HepG2 (cell line): Measurements from ENCODE around the gene HDAC4. TPM values are rescaled to one million over a fixed set of nuclear protein-coding genes. Genes with fewer than 3 reads are reported as not detected.

Source experiments
- ATAC-seq: fragments of 200-7000 bp; cut with Tn5 transposase; 3 replicates; pipeline ENCODE4 v1.9.1; 2020; ENCODE audit warnings: mild to moderate bottlenecking, moderate library complexity
- BruUV-seq: library from RNA; stranded (reverse); fragments of 400-500 nt; replicated peaks from 2 replicates; lab custom pipeline; 2021; lab: Mats Ljungman, UMichigan
- CTCF ChIA-PET: fragments of 300-600 bp; formaldehyde crosslinking; extraction: SDS; loops from one replicate; lab custom pipeline; 2021; ENCODE audit warnings: low total read pairs, inconsistent platforms, low intra/inter-chr PET ratio; lab: Yijun Ruan, JAX
- POLR2A ChIA-PET: fragments of 350-600 bp; sonication (Branson Sonifier 250); formaldehyde crosslinking; loops from one replicate; lab custom pipeline; 2020; ENCODE audit warnings: antibody characterized with exemption, inconsistent platforms; lab: Yijun Ruan, JAX
- DNase-seq: peaks from one replicate; pipeline ENCODE4 v3.0.0-alpha.2; 2015; ENCODE audit warnings: low spot score
- FAIRE-seq: peaks from 3 replicates; lab custom pipeline; 2011; peaks lifted over from hg19 to GRCh38; lab: Jason Lieb, UNC
- H2AFZ ChIP-seq: one replicate; pipeline ENCODE4 v1.6.1; 2011; ENCODE audit warnings: low read length, inconsistent platforms
- H3K27ac ChIP-seq: fragments of 300-600 bp; 3 replicates; pipeline ENCODE4 v1.8.0; 2011; ENCODE audit warnings: mixed run types, mild to moderate bottlenecking, mixed read lengths, low read length, inconsistent platforms; ENCODE audit not compliant: insufficient read depth; ENCODE audit errors: extremely low read length
- H3K27me3 ChIP-seq, 2 experiments: fragments of 200-600 bp in 1 of 2; 2 replicates in 1 of 2; 3 replicates in 1 of 2; pipeline versions ENCODE4 v1.6.0 to v1.8.0; 2011; ENCODE audit warnings: low read length in 2 of 2, mild to moderate bottlenecking in 2 of 2, moderate library complexity in 2 of 2, inconsistent platforms in 1 of 2; ENCODE audit not compliant: insufficient read depth in 2 of 2, control insufficient read depth in 1 of 2
- H3K36me3 ChIP-seq, 2 experiments: fragments of 200-600 bp in 1 of 2; replicated peaks in 1 of 2; 2 replicates in 1 of 2; 3 replicates in 1 of 2; pipeline versions ENCODE4 v1.5.1 to v1.8.0; 2011; ENCODE audit warnings: low read length in 2 of 2, inconsistent platforms in 1 of 2; ENCODE audit not compliant: insufficient read depth in 2 of 2, control insufficient read depth in 1 of 2
- H3K4me1 ChIP-seq: 2 replicates; pipeline ENCODE4 v1.5.1; 2012; ENCODE audit warnings: low read length, inconsistent platforms; ENCODE audit not compliant: insufficient read depth
- H3K4me2 ChIP-seq: 2 replicates; pipeline ENCODE4 v1.6.0; 2011; ENCODE audit warnings: low read depth, low read length, inconsistent platforms
- H3K4me3 ChIP-seq, 3 experiments: fragments of 200-600 bp in 1 of 3; sonication (generic), shearing (Covaris generic) in 1 of 3; replicated peaks in 1 of 3; 2 replicates each; pipeline ENCODE4 v1.5.1; 2011 to 2016; ENCODE audit warnings: low read length in 3 of 3, inconsistent platforms in 2 of 3, low read depth in 2 of 3, mild to moderate bottlenecking in 2 of 3, control low read depth in 1 of 3, mixed read lengths in 1 of 3; ENCODE audit not compliant: insufficient read depth in 1 of 3
- H3K79me2 ChIP-seq: one replicate; pipeline ENCODE4 v1.6.1; 2011; ENCODE audit warnings: low read length, inconsistent platforms; ENCODE audit not compliant: insufficient read depth
- H3K9ac ChIP-seq: 2 replicates; pipeline ENCODE4 v1.6.0; 2011; ENCODE audit warnings: mild to moderate bottlenecking, low read depth, low read length, inconsistent platforms; ENCODE audit not compliant: insufficient read depth
- H3K9me3 ChIP-seq: 2 replicates; pipeline ENCODE4 v1.5.1; 2012; ENCODE audit warnings: mild to moderate bottlenecking, low read length
- H4K20me1 ChIP-seq: 2 replicates; pipeline ENCODE4 v1.6.0; 2011; ENCODE audit warnings: inconsistent platforms, mild to moderate bottlenecking, low read length, moderate library complexity; ENCODE audit not compliant: insufficient read depth
- AGO2 ChIP-seq: fragments of 200-400 bp; formaldehyde crosslinking; optimal IDR thresholded peaks from 2 replicates; pipeline ENCODE3; 2017; ENCODE audit warnings: mild to moderate bottlenecking, low read depth, low read length, moderate library complexity
- ETV5 ChIP-seq: IDR thresholded peaks from 2 replicates; pipeline ENCODE4 v1.6.1; 2018; ENCODE audit warnings: missing biosample characterization, missing genetic modification reagents, inconsistent platforms, borderline replicate concordance
- JUND ChIP-seq: sonication (generic); formaldehyde crosslinking; IDR thresholded peaks from 2 replicates; pipeline ENCODE4 v1.8.0; 2022; ENCODE audit warnings: mild to moderate bottlenecking, missing genetic modification reagents
- MXD4 ChIP-seq: IDR thresholded peaks from 2 replicates; pipeline ENCODE4 v1.6.1; 2016; ENCODE audit warnings: mild to moderate bottlenecking, missing biosample characterization, missing genetic modification reagents
- RBM22 ChIP-seq: fragments of 200-400 bp; formaldehyde crosslinking; optimal IDR thresholded peaks from 2 replicates; pipeline ENCODE3; 2017; ENCODE audit warnings: mild to moderate bottlenecking, low read length, moderate library complexity
- TBX3 ChIP-seq: fragments of 450-650 bp; IDR thresholded peaks from 2 replicates; pipeline ENCODE4 v1.6.1; 2017; ENCODE audit warnings: antibody characterized with exemption, mild to moderate bottlenecking, inconsistent platforms, borderline replicate concordance
- YEATS4 ChIP-seq: sonication (generic); formaldehyde crosslinking; IDR thresholded peaks from 2 replicates; pipeline ENCODE4 v1.4.0; 2020; ENCODE audit warnings: missing genetic modification reagents, borderline replicate concordance
- ZNF660 ChIP-seq: sonication (generic); formaldehyde crosslinking; IDR thresholded peaks from 2 replicates; pipeline ENCODE4 v1.5.1; 2020; ENCODE audit warnings: mild to moderate bottlenecking, low read depth, missing genetic modification reagents, borderline replicate concordance
- ZNF782 ChIP-seq: sonication (generic); formaldehyde crosslinking; IDR thresholded peaks from 2 replicates; pipeline ENCODE4 v1.4.0; 2020; ENCODE audit warnings: missing genetic modification reagents, mild to moderate bottlenecking, borderline replicate concordance
- WGBS: methylation state at CpG from one replicate; pipeline ENCODE4 v1.1.6; 2017; ENCODE audit warnings: low lambda C conversion rate; 5-methylcytosine and 5-hydroxymethylcytosine counted together
- in situ Hi-C: cut with HindIII; loops from 2 replicates; pipeline ENCODE4 v1.10.0; 2017; ENCODE audit warnings: low pct_unique_long_range_greater_than_20kb; ENCODE audit not compliant: extremely low pct_ligation_motif_present
- intact Hi-C: fragments of 100-400 bp; cut with micrococcal nuclease; formaldehyde crosslinking; loops from one replicate; pipeline ENCODE4 v1.10.0; 2022; ENCODE audit not compliant: unreplicated experiment
- polyA plus RNA-seq, 8 experiments: library from polyadenylated mRNA; depleted of rRNA in 3 of 8; stranded (reverse) in 7 of 8; unstranded in 1 of 8; fragments of >200 nt; fragmentation: Illumina TruSeq in 4 of 8; extraction: Trizol in 4 of 8; gene quantifications; 2 replicates each; pipeline versions ENCODE4 v1.2.1 to v1.2.3, GENCODE V29; 2011 to 2016; ENCODE audit warnings: low read depth in 4 of 8, missing spikeins in 1 of 8, mixed read lengths in 1 of 8; ENCODE audit not compliant: insufficient read depth in 1 of 8
- total RNA-seq, 5 experiments: library from RNA; depleted of rRNA; stranded (reverse); fragments of >200 nt; fragmentation: Illumina TruSeq; extraction: Trizol; gene quantifications; 2 replicates each; pipeline ENCODE4 v1.2.3, GENCODE V29; 2016; ENCODE audit warnings: low read depth in 1 of 5

HDAC4 gene
- total and polyA plus RNA-seq, 2 of the 13 experiments (the other 11 are each of a cell fraction or from before 2014, with no cell fraction given), result 10.1 to 11.5 TPM

DNA sequence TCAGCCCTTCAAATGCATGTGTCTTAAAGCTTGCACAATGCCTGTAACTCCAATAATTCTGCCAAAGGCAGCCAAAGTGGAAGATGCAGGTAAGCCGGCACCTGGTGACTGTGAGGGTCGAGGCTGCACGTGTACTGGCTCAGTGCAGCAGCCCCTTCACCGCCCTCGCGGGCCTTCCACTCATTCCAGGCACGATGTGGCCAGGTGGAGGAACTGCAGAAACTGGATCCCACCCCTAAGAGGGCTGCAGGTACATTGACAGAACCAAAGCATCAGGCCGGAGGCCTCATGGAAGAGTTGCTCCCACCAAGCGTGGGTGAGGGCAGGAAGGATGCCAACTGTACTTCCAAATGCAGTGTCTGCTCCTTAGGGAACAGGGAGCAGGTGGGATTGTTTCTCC lies 253.4 kb downstream of the HDAC4 start:
- in situ Hi-C loops, result loop anchor here (5.0 kb wide), 1 partner anchor 250 kb away; no protein-coding TSS in a partner anchor
- Histone ChIP-seq H3K4me2 (no peak overlapping the region), H2AFZ (no peak overlapping the region), H3K27me3 (no peaks in the 10 kb centered on the region), H3K9ac (no peak overlapping the region), H3K79me2 (no peaks in the 10 kb centered on the region), H4K20me1 (peaks cover 10% of the 10 kb centered on the region; the same call in 1 of the 2 replicates), H3K9me3 (no peaks in the 10 kb centered on the region), H3K27ac (no peak overlapping the region), H3K36me3 (peaks cover 12 to 41% of the 10 kb centered on the region in 2 experiments; a peak in 4 of 5 replicates), H3K4me1 (peaks cover 12% of the 10 kb centered on the region), H3K4me3 (no peak overlapping the region)
- CTCF ChIA-PET, result no interaction called here
- TF ChIP-seq MXD4 (CRISPR knock-in tag) (no peak), RBM22 (peak; percentile 27)
- POLR2A ChIA-PET, result no interaction called here
- DNase-seq (no peak), ATAC-seq (no peak), FAIRE-seq (no peak)
- intact Hi-C loops, result no loop called here
- 94% methylated on average over 9 of the region's 9 CpGs for WGBS
- no TSS peak for BruUV-seq

GRCh38 chr2:239146741-239147181 lies 254.1 kb downstream of the HDAC4 start:
- no TSS peak for BruUV-seq
- POLR2A ChIA-PET, result no interaction called here
- CTCF ChIA-PET, result no interaction called here
- DNase-seq, result no peak
- no peaks in the 10 kb centered on the region for H3K27me3 ChIP-seq
- no peak for FAIRE-seq
- H4K20me1 ChIP-seq, result peaks cover 10% of the 10 kb centered on the region; the same call in 1 of the 2 replicates
- WGBS, result 95% methylated on average over 12 of the region's 12 CpGs
- no peak overlapping the region for H2AFZ ChIP-seq
- H3K36me3 ChIP-seq, result peaks cover 11 to 41% of the 10 kb centered on the region in 2 experiments; a peak in 4 of 5 replicates
- H3K79me2 ChIP-seq, result no peaks in the 10 kb centered on the region
- TF ChIP-seq AGO2 (peak; percentile 18), JUND (no peak), ZNF660 (CRISPR knock-in tag) (no peak), ZNF782 (CRISPR knock-in tag) (no peak), ETV5 (no peak), TBX3 (no peak), YEATS4 (CRISPR knock-in tag) (no peak)
- peaks cover 12% of the 10 kb centered on the region for H3K4me1 ChIP-seq
- no peak overlapping the region for H3K4me2 ChIP-seq
- in situ Hi-C loops, result loop anchor here (5.0 kb wide), 1 partner anchor 251 kb away; no protein-coding TSS in a partner anchor
- no peak overlapping the region for H3K27ac ChIP-seq
- H3K4me3 ChIP-seq, result no peak overlapping the region
- H3K9ac ChIP-seq, result no peak overlapping the region
- ATAC-seq, result no peak
- no peaks in the 10 kb centered on the region for H3K9me3 ChIP-seq
- intact Hi-C loops, result no loop called here
